ENCODE measurements around the gene CFAP61.

CFAP61 gene

DNA sequence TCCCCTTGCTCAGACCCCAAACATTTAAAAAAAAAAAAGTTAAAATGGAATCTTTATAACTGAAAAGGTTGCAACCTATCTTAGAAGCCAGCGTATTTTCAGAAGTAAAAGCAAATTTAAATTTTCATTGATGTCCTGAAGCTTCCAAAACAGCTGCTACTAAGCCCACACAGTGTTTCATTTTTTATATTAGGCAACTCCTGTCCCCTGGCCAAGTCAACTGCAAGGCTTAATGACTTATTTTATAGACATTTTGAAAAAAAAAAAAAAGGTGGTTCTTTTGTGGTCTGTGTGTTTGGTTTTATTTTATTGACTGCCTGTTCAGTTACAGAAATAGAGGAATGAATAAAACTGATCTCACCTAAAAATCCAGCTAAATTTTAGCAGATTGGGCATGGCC lies 13.0 kb downstream of the CFAP61 start:
- H4K20me1 ChIP-seq (ENCODE audit: insufficient read depth, low read length) = no peaks in the 10 kb centered on the region
- H3K4me1 ChIP-seq (ENCODE audit: low read length) = no peaks in the 10 kb centered on the region
- H2AFZ ChIP-seq (ENCODE audit: low read depth, low read length) = no peak overlapping the region
- H3K9me3 ChIP-seq (ENCODE audit: insufficient read depth, low read length) = no peaks in the 10 kb centered on the region
- no peak overlapping the region for H3K9ac ChIP-seq (ENCODE audit: low read length)
- peaks cover 22% of the 10 kb centered on the region for H3K27me3 ChIP-seq (ENCODE audit: low read depth, low read length)
- H3K4me2 ChIP-seq (ENCODE audit: low read length) = no peak overlapping the region
- H3K79me2 ChIP-seq (ENCODE audit: low read length) = no peaks in the 10 kb centered on the region
- H3K4me3 ChIP-seq (ENCODE audit: low read length) = no peak overlapping the region
- no peak for TF ChIP-seq EZH2phosphoT487 (IDR thresholded peaks at IDR 0.05; ENCODE audit: low read depth)
- TF ChIP-seq, protein P1, sequence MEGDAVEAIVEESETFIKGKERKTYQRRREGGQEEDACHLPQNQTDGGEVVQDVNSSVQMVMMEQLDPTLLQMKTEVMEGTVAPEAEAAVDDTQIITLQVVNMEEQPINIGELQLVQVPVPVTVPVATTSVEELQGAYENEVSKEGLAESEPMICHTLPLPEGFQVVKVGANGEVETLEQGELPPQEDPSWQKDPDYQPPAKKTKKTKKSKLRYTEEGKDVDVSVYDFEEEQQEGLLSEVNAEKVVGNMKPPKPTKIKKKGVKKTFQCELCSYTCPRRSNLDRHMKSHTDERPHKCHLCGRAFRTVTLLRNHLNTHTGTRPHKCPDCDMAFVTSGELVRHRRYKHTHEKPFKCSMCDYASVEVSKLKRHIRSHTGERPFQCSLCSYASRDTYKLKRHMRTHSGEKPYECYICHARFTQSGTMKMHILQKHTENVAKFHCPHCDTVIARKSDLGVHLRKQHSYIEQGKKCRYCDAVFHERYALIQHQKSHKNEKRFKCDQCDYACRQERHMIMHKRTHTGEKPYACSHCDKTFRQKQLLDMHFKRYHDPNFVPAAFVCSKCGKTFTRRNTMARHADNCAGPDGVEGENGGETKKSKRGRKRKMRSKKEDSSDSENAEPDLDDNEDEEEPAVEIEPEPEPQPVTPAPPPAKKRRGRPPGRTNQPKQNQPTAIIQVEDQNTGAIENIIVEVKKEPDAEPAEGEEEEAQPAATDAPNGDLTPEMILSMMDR (IDR thresholded peaks at IDR 0.05; ENCODE audit: low read depth, low read length) = no peak
- H3K27ac ChIP-seq (ENCODE audit: low read length) = no peak overlapping the region
- H3K36me3 ChIP-seq (replicated peaks; ENCODE audit: low read depth, low read length) = no peaks in the 10 kb centered on the region

DNA sequence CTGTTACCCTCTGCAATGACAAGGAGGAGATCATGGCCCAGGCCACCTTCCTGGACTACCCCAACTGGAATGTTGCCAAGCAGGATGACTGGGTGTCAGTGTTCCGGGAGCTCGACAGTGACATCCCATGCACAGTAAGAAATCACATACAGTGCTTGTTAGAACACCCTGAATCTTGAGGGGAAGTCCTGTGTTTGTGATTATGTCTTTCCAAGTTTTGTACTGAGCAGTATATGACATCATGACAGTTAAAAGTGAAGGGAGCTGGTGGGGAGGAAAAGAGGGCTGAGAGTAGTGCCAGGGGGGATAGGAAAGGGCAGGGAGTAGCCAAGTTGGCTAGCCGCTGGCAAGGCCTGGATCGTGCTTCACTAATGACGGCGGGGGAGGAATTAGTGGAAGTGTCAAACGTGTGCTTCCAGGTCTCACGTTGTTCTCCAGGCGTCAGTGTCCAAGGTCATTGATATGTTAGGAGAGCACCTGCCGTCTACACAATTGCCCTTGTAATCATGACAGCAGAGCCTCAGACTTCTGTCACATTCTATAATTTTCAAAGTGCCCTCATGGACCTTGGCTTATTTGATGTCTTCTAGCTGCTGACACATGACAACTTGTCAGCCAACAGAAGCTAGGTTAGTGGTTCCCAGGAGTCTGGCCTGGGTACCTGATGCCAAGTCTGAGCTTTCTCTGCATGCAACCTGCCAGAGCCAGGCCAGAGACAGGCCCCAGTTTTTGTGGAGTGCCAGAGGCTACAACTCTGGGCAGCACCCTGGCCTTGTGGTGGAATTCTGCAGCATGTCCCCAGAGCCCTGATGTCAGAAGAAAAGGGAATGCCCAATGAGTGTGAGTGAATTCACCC lies 18.8 kb downstream of the CFAP61 start:
- TF ChIP-seq, protein P1 (IDR thresholded peaks at IDR 0.05; ENCODE audit: low read depth, low read length) = no peak
- no peak for TF ChIP-seq EZH2phosphoT487 (IDR thresholded peaks at IDR 0.05; ENCODE audit: low read depth)

DNA sequence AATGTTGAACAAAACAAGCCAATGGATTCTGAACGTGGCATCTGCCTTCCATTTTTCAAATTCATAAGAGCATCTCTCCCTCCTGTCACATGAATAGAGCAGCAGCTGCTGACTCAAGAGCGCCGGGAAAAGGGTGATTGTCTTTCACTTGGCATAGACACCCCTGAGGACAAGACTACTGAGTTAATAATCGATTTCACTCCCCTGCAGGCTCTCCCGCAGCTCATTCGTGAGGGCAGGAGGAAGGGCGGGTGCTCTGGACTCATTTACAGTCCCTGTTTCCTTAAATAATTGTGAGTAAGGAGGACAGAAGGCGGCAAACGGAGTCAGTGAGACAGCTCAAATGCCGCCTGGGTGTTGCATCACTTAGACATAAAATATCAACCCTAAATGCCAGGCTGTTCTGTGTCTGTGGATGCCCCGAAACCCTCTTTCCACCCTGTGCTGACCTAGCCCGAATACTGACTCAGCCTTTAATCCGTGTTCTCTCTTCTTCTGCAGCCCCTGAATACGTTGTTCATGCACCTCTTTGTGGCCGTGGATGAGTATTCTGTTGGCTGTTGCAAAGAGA lies 21.6 kb downstream of the CFAP61 start:
- Histone ChIP-seq H3K9me3 (ENCODE audit: insufficient read depth, low read length) (no peaks in the 10 kb centered on the region), H3K27me3 (ENCODE audit: low read depth, low read length) (peaks cover 47% of the 10 kb centered on the region), H3K4me1 (ENCODE audit: low read length) (no peaks in the 10 kb centered on the region), H3K9ac (ENCODE audit: low read length) (no peak overlapping the region), H3K36me3 (replicated peaks; ENCODE audit: low read depth, low read length) (no peaks in the 10 kb centered on the region), H3K4me2 (ENCODE audit: low read length) (no peak overlapping the region), H3K4me3 (ENCODE audit: low read length) (no peak overlapping the region), H2AFZ (ENCODE audit: low read depth, low read length) (no peak overlapping the region), H3K27ac (ENCODE audit: low read length) (no peak overlapping the region), H3K79me2 (ENCODE audit: low read length) (no peaks in the 10 kb centered on the region), H4K20me1 (ENCODE audit: insufficient read depth, low read length) (no peaks in the 10 kb centered on the region)
- TF ChIP-seq EZH2phosphoT487 (IDR thresholded peaks at IDR 0.05; ENCODE audit: low read depth) = no peak
- TF ChIP-seq, protein P1 (IDR thresholded peaks at IDR 0.05; ENCODE audit: low read depth, low read length) = no peak

More for the DNA sequence above, 18.8 kb downstream of the CFAP61 start:
- no peaks in the 10 kb centered on the region for H3K36me3 ChIP-seq (replicated peaks; ENCODE audit: low read depth, low read length)
- H3K27ac ChIP-seq (ENCODE audit: low read length) = no peak overlapping the region
- no peaks in the 10 kb centered on the region for H3K79me2 ChIP-seq (ENCODE audit: low read length)
- H4K20me1 ChIP-seq (ENCODE audit: insufficient read depth, low read length) = no peaks in the 10 kb centered on the region
- no peak overlapping the region for H2AFZ ChIP-seq (ENCODE audit: low read depth, low read length)
- no peak overlapping the region for H3K4me2 ChIP-seq (ENCODE audit: low read length)
- H3K4me1 ChIP-seq (ENCODE audit: low read length) = no peaks in the 10 kb centered on the region
- no peak overlapping the region for H3K9ac ChIP-seq (ENCODE audit: low read length)
- no peak overlapping the region for H3K4me3 ChIP-seq (ENCODE audit: low read length)
- no peaks in the 10 kb centered on the region for H3K9me3 ChIP-seq (ENCODE audit: insufficient read depth, low read length)
- peaks cover 29% of the 10 kb centered on the region for H3K27me3 ChIP-seq (ENCODE audit: low read depth, low read length)

DNA sequence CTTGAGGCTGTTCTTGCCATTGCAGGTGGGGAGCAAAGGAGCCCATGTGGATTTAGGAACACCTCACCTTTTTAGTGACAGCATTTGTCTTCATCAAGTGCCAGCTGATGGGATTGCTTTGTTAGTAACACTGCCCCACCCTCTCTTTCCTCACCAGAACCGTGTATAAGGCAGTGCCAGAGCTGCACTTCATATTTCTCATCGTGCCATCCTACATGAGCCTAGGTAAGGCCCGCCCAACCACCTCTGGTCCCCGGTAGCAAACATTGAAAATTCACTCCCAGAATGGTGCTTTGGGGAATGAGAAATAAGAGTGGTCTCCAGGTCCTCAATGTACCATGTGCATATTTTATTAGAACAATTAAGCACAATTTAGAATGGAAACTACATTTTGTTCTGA lies 22.7 kb downstream of the CFAP61 start:
- Histone ChIP-seq H3K27ac (ENCODE audit: low read length) (no peak overlapping the region), H3K4me2 (ENCODE audit: low read length) (no peak overlapping the region), H4K20me1 (ENCODE audit: insufficient read depth, low read length) (no peaks in the 10 kb centered on the region), H3K4me3 (ENCODE audit: low read length) (no peak overlapping the region), H3K36me3 (replicated peaks; ENCODE audit: low read depth, low read length) (no peaks in the 10 kb centered on the region), H3K9ac (ENCODE audit: low read length) (no peak overlapping the region), H3K9me3 (ENCODE audit: insufficient read depth, low read length) (no peaks in the 10 kb centered on the region), H3K27me3 (ENCODE audit: low read depth, low read length) (peaks cover 51% of the 10 kb centered on the region), H3K79me2 (ENCODE audit: low read length) (no peaks in the 10 kb centered on the region), H3K4me1 (ENCODE audit: low read length) (no peaks in the 10 kb centered on the region), H2AFZ (ENCODE audit: low read depth, low read length) (no peak overlapping the region)
- TF ChIP-seq, protein P1 (IDR thresholded peaks at IDR 0.05; ENCODE audit: low read depth, low read length) = no peak
- TF ChIP-seq EZH2phosphoT487 (IDR thresholded peaks at IDR 0.05; ENCODE audit: low read depth) = no peak

All from OCI-LY3 (cell line).